Stimulated activated CD4-positive, alpha-beta T cell treated with anti-CD3 and anti-CD28 coated beads, TNF-alpha, amount 100 ng/mL, for 4 hours (primary cell): ENCODE measurements around the gene RBMS3.
"Not testable (repeated sequence)": the region's sequence is repeated elsewhere in the genome, so short reads cannot be mapped to it uniquely, and the experiment has no call there.

Experiments
- DNase-seq, 3 experiments: peaks; one replicate each; pipeline ENCODE4 v3.0.0-alpha.2; 2020; ENCODE audit warnings: low read depth in 3 of 3

RBMS3 gene

DNA sequence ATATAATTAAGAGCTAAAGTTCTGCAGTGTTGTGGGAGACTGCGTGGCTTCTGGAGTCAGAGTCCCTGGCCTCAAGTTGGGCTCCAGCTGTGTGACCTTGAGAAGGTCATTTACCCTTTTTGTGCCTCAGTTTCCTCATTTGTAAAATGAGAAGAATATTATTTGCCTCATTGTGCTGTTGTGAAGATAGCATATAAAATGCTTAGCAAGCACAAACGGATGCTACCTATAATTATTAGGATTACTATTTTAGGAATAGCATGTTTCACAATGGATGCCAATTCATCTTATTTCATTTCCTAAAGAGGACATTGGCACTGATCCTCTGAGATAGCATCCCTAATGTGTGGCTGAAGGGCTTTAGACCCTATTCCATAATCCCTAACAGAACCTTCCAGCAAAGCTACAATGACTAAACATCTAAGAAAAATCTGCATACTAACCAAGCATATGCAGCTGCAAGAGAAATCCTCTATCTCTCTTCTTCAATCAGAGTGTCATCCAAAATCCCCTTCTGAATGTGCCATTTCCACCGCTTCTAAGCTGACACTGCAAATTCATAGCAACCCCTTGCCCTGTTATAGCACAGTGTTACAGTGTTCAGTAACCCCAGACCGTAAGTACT lies 148.3 kb downstream of the RBMS3 start:
- no peak for DNase-seq

DNA sequence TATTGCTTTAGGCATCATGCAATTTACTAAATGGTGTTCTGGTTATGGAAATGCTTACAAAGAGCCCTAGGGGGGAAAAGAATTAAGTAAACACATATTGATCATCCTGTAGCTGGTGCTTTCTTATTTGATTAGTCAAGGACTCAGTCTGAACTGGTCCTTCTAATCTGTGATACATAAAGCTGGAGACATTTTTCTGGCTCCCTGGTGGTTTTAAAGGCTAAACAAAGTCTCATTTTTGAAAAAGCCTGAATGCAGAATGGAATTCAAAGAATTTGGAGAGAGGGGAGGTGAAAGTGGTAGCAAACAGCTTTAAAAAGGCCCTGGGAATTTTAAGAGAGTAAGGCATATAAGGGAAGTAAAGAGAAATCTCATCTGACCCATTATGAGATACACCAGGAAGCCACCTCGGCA lies 149.7 kb downstream of the RBMS3 start:
- DNase-seq: no peak

DNA sequence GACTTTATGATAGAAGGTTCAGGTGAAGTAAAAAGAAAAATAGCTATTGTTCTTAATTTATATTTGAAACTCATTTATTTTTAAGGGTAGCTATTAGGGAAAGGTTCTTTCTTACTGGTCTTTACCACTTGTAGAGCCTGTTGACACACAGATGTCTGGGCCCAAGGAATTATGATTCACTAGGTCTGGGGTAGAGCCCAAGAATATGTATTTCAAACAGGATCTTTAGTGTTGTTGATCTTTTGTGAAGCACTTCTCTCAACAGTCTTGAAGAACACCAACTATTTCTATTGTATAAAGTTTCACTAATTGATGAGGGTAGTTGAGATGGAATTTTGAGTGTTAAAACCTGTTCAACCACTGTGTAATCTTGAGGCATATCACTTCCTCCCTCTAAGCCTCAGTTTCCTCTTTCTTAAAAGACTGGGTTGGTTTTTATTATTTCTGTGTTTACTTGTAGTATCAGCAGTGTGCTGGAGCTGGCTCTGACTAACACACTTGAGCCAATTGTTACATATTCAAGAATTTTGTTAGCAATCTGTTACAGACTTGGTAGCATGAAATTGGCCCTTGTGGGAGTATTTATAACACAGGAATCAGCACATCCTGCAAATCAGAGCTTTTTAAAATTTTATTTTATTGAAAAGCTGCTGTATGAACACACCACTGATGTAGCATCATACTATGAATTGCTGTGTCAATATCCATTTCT lies 155.9 kb downstream of the RBMS3 start:
- DNase-seq: no peak

DNA sequence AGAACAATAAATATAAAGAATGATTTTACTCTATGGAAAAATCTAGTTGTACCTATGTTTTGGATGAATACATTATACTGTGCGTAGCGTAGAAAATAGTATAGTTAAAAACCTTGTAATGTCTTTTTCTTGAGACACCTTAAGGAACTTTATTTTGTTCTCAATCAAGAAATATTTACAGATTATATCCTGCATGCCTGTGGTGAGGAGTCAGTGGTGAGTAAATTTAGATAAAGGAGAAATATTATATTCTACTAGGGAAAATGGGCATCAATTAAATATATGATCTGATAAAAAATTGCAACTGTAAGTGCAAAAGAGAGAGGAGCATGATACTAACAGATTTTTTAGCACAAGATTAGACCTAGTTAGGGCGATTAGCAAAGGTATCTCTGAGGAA lies 157.7 kb downstream of the RBMS3 start:
- DNase-seq: no peak

DNA sequence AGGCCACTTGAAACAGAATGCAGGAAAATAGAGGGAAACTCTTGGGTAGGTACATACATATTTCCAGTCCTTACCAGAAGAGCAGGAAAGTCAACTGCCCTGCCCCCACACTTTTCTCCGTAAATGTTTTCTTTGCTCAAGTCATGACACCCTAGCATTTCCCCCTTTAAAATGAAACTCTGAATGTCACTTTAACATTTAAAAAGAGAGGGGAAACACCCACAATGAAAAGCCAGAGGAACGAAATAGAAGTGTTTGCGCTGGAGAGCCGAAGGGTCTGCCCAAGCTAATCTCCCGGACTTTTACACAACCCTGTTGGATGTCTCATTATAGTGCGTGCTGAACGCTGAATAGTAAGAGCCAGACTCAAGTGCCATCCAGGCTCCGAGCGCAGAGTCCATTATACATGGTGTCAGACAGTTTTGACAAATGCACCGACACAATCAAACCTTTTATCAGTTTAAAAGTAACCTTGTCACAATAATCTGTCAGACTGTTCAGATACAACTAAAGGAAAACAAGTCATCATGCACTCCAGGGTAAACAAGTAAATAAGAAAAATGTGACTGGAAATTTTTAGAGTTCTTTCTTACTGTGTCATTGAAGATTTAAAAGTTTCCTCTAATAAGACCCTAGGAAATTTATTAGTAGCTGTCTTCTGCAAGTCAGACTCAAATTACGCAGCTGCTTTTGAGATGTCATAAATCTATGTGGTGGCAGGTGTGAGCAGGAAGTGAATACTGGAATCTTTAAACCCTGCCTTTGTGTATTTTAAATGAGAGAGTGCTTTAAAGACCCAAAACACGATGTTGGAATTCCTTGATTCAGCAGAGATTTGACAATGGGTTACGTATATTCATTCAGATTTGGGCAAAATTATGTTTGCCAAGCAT lies 159.8 kb downstream of the RBMS3 start:
- no peak for DNase-seq

DNA sequence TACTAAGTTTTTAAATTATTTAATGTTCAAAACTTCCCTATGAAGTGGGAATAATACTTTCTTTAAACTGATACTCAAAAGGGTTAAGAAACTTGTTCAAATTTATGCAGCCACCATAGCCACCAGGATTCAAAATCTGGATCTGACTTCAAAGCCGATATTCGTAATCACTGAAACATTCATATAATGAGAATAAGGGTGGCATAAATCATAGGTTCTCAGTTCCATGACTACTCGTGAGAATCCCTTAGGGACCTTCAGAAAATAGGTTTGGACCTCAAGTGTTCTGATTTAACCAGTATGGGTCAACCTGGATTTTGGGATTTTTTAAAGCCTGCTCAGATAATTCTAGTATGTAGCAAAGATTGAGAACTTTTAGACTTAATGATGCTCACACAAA lies 160.6 kb downstream of the RBMS3 start:
- no peak for DNase-seq

DNA sequence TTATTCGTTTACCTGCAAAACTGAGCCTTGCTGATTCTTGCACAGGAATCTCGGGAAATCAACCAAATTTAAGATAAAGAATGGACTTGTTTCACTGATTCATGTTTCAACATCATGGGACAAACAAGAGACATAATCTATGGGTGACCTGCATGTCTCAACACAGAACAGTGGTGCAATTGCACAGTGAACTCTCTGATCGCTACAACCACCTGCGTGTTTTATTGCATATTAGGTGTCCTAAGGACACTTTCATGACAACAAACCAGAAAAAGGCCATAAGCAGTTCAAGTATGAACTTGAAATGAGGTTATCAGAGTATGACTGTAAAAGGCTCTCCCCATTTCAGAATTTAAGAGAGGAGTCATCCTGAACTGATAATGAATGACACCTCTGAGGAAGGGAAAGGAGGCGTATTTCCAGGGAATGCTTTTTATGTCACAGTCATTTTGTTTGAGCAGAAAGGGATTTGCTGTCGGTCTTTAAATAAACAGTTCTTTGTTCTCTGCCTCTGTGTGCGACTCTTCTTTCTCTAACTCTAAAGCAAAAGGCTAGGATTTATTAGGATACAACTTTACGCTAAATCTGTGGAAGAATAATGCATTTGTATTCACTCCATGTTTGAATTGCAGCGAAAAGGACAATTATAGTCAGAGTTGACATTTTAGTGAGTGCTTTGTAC lies 167.2 kb downstream of the RBMS3 start:
- DNase-seq: no peak

DNA sequence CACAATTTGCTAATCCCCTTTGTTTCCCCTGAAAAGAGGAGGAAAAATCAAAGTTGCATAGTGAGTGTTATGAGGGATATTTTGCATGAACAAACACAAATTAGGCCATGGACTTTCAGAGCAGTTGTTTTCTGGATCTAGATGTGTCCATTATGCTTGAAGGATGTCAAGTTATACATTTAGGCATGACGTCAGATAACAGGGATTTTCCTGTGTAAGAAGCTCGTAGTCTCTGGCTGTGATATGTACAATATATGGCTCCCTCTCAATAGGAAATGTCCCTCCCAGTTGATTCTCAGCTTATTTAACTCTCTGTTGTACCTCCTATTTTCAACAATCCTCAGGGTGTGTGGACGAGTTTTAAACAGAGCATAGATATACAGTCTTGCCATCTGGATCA lies 171.0 kb downstream of the RBMS3 start:
- DNase-seq: no peak

DNA sequence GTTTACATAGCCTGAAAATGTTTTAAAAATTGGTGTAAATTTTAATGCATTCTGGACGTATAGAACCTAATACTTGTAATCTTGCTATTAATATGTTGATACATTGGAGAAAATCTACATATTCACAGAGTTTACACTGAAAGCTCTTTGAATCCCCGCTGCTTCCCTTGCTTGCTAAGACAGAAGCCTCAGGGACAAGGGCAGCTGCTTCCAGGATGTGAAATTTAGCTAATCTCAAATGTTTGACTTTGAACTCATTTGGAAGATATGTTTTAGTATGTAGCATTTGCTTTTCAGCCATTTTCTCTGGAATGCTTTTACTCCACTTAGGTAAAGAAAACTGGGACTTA lies 172.0 kb downstream of the RBMS3 start:
- no peak for DNase-seq

DNA sequence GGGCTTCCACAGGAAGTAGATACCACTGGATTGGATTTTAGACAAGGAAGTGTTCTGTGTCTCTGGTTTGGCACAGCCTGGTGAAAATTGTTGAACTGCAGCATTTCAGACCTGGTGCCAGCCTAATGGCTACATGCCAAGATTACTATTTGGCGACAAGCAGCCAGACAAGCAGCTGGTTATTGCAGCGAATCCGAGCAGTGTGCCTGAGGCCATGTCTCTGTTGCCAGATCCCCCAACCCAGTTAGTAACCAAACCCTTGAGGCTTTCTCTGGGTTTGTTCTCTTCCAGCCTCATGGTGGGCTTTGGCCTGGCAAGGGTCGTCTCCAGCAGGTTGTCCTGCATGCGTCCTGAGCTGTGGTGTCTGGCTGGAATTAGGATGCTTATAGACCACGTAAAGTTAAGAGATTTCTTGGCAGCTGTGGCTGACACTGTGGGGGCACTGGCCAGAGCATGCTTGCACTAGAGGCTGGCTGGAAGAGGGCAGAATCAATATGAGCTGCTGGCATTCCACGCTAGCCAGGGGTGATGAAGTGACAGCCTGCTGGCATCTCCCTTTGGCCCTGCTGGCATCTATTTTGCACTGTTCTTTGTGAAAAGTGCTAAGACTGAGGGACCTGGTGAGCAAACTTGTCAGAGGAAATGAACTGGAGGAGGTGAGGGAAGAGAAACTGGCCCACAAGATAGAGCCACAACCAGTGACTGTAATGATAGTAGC lies 172.6 kb downstream of the RBMS3 start:
- no peak for DNase-seq

DNA sequence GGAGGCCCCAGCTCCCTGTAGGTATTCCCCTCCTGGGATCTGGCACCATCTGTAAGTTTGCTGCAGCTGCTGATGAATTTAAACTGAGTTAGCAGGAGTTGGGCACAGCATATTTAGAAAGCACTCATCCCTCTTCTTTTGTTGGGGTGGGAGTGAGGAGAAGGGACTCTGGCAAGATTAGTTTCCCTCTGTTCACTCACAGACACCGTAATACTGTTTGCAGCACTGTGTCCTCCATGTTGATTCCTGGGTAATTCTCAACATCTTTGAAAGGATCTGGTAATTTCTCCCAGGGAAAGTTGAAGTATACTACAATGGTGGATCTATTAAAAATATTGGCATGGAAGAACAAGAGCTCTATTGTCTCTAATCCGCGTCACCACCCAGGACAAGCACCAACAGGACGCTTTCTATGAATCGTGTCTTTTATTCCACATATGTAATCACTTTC lies 173.3 kb downstream of the RBMS3 start:
- DNase-seq: no peak

DNA sequence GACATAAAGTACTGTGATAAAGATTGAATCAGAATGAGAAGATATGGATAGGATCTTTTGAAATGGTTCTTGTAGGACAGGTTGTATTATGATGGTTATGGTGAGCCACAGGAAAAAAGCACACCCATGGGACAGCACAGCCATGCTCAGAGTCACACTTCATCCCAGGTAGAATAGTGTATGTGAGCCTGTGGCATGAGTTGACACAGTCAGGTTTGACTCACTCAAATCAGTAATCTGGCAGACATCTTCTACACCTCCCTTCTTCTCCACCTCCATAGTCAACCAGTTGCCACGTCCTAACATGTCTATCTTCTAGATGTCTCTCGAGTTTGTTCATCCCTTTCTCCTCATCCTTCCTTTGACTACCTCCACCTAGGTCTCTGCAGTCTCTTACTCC lies 176.0 kb downstream of the RBMS3 start:
- DNase-seq: no peak

DNA sequence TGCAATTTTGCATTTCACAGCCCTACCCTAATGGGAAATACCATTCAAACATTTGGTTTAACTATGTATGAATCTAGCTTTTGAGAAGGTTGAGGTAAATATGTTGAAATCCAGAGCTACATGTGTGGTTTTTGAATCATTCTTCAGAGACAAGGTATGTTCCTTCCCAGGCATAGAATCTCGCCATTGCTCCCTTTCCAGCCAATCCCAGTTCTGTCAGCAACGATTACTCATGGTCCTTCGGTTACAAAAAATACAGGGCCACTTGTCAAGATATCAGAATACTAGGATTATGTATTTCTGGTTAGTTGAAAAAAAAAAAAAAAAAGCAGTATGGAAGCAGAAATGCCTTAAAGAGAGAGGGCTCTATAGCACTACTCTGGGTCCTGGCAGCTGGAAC lies 182.4 kb downstream of the RBMS3 start:
- no peak for DNase-seq

DNA sequence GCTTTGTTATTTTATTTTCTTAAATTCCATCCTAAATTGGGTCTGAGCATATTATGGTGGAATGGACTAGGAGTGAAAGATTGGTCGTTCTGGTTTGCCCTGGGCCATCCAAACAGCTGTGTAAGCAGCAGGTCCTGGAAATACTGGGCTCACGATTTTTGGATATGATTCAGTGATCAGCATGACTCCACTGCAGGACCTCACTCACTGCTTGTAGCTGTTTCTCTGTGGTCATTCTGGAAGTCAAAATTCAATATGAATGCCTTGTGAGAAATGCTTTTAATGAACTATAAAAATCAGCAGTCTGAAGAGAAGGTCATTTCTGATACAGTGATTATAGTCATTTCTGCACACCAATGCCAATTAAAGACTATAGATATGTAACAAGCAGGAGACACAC lies 185.0 kb downstream of the RBMS3 start:
- no peak for DNase-seq

DNA sequence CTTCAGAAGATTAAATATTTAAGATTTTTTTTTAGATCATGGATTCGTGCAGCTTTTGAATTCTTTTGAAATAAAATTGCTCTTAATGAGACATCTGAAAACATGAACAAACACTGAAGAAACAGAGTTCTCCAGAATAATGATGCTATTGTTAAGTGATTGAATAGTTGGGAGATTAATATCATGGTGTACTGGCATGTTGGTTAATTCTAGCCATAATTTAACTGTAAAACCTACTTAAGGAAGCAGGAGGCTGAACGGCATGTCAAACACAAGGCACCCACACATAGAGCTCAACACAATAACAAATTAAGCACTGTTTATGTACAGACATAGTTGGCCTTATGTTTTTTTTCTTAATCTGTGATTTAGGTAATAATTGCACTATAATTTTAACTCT lies 185.6 kb downstream of the RBMS3 start:
- DNase-seq: no peak

DNA sequence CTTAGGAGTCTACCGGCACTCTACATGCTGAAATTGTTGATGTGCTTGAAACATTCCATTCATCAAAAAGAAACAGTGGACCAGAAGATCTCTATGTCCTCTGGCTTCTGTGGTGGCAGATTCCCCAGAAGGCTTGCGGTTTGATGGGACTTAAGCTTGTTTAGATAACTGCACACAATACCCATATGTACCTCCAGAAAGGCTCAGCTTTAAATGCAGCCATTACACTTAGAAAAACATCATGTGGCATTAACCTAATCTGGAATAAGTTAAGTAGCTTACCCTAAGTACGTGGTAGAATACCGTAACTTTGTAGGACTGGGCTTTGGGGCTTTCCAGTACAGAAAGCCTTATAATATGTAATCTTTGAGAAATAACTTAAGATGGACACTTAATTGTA lies 187.3 kb downstream of the RBMS3 start:
- no peak for DNase-seq

DNA sequence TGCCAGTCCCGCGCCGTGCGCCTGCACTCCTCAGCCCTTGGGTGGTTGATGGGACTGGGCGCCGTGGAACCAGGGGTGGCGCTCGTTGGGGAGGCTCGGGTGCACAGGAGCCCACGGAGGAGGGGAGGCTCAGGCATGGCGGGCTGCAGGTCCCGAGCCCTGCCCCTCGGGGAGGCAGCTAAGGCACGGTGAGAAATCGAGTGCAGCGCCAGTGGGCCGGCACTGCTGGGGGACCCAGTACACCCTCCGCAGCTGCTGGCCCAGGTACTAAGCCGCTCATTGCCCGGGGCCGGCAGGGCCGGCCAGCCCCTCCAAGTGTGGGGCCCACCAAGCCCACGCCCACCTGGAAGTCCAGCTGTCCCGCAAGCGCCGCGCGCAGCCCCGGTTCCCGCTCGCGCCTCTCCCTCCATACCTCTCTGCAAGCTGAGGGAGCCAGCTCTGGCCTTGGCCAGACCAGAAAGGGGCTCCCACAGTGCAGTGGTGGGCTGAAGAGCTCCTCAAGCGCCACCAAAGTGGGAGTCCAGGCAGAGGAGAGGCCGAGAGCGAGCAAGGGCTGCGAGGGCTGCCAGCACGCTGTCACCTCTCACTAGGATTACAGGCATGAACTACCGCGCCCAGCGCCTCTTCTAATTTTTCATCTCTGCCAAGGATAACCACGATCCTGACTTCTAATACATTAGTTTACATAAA lies 192.8 kb downstream of the RBMS3 start:
- not testable (repeated sequence) for DNase-seq

DNA sequence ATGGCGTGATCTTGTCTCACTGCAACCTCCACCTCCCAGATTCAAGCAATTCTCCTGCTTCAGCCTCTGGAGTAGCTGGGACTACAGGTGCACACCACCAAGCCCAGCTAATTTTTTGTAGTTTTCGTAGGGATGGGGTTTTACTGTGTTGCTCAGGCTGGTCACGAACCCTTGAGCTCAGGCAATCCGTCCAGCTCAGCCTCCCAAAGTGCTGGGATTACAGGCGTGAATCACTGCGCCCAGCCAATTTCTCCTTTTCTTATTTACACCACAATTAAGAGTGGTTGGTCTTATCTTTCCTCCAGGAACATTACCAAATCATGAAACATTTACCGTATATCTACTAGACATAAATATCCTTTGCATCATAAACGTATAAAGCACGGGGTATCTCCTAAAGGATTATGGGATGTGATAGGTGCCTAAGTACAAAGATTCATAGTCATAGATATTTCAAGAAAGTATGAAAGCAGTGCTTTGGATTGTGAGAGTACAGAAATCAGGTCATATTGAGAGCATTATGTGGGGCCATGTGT lies 194.5 kb downstream of the RBMS3 start:
- DNase-seq: no peak

DNA sequence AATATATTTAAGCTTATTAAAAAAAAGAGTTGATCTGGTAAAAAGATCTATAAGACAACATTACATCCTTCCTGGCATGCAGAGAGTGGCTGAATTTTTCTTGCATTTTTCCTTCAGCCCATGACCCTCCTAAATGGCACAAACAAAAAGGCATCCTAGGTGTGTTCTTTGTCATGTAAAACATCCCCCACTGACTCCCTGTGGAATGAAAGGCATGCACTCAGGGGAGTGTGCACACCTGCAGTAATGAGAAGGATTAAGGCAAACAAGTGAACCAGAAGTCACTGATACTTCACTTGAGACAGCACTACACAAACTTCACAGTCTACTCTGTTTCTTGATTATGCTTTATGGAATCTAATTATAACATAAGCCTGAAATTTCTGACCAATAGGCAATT lies 195.0 kb downstream of the RBMS3 start:
- no peak for DNase-seq

DNA sequence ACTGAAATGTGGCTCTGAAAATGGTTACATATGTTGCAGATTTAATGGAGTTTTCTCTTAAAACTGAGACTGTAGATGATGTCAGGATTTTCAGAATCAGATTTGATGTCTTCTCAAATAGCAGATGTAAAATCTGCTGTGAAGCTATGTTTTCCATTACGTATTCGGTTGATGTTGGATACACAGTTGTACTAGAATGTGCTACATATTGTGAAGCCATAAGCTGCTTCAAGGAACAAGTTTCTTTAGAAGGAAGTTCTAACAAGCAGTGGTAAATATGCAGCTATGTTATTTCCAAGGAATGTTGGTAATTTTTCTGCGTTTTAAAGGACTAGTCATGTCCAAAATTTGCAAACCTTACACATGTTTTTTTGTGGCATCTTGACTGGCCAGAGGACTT lies 197.7 kb downstream of the RBMS3 start:
- no peak for DNase-seq

DNA sequence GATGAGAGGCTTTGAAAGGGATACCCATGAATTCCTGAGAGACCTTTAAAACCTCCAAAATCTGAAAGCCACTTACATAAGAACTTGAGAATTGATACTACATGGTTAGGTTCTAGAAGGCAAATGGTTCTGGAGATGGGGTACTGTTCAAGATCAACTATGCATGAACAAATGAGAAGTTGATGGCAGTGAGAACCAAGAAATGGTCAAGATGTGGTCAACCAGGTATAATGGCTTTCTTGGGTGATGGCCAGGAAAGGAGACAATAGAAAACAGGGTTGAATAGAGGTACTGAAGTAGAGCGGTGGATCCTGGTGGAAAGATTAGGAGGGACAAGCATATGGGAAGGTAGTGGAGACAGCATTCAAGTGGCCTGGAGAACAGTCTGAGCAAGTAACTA lies 200.4 kb downstream of the RBMS3 start:
- DNase-seq: no peak
